Keratinocyte (primary cell): ENCODE data around the gene MYPOP. TPM values are rescaled to one million over a fixed set of nuclear protein-coding genes. Genes with fewer than 3 reads are reported as not detected.

Experiments
- DNase-seq: peaks from one replicate; pipeline ENCODE4 v3.0.0-alpha.2; 2011; ENCODE audit warnings: low read depth, missing footprints, low spot score
- FAIRE-seq: peaks from 2 replicates; lab custom pipeline; 2011; peaks lifted over from hg19 to GRCh38; lab: Jason Lieb, UNC
- H2AFZ ChIP-seq: 2 replicates; pipeline ENCODE4 v1.6.0; 2012; ENCODE audit warnings: low read length, control low read depth, inconsistent platforms; ENCODE audit not compliant: control insufficient read depth
- H3K27ac ChIP-seq: 2 replicates; pipeline ENCODE4 v1.5.1; 2011; ENCODE audit warnings: low read length; ENCODE audit not compliant: control insufficient read depth, insufficient read depth
- H3K27me3 ChIP-seq: 3 replicates; pipeline ENCODE4 v1.6.0; 2011; ENCODE audit warnings: low read length; ENCODE audit not compliant: control insufficient read depth, insufficient read depth; ENCODE audit errors: extremely low read depth
- H3K36me3 ChIP-seq, 2 experiments: 2 replicates in 1 of 2; 3 replicates in 1 of 2; pipeline ENCODE4 v1.5.1; 2011; ENCODE audit warnings: low read length in 2 of 2, mild to moderate bottlenecking in 1 of 2; ENCODE audit not compliant: control insufficient read depth in 2 of 2, insufficient read depth in 2 of 2; ENCODE audit errors: extremely low read depth in 1 of 2
- H3K4me1 ChIP-seq: 3 replicates; pipeline ENCODE4 v1.5.1; 2011; ENCODE audit warnings: low read length; ENCODE audit not compliant: control insufficient read depth, insufficient read depth; ENCODE audit errors: extremely low read depth
- H3K4me2 ChIP-seq: 3 replicates; pipeline ENCODE4 v1.6.0; 2011; ENCODE audit warnings: low read depth, low read length; ENCODE audit not compliant: control insufficient read depth, insufficient read depth; ENCODE audit errors: extremely low read depth
- H3K4me3 ChIP-seq, 3 experiments: fragments of 200-600 bp in 1 of 3; sonication (generic) in 1 of 3; 2 replicates in 2 of 3; 3 replicates in 1 of 3; pipeline ENCODE4 v1.5.1; 2011 to 2016; ENCODE audit warnings: low read length in 3 of 3, mild to moderate bottlenecking in 3 of 3, control low read depth in 2 of 3, inconsistent platforms in 1 of 3, low read depth in 1 of 3, mixed read lengths in 1 of 3, mixed run types in 1 of 3, moderate library complexity in 1 of 3; ENCODE audit not compliant: control insufficient read depth in 2 of 3, insufficient read depth in 2 of 3; ENCODE audit errors: extremely low read depth in 1 of 3
- H3K79me2 ChIP-seq: 2 replicates; pipeline ENCODE4 v1.6.0; 2012; ENCODE audit warnings: low read length; ENCODE audit not compliant: control insufficient read depth, insufficient read depth
- H3K9ac ChIP-seq: 3 replicates; pipeline ENCODE4 v1.6.0; 2011; ENCODE audit warnings: low read length; ENCODE audit not compliant: control insufficient read depth, insufficient read depth; ENCODE audit errors: extremely low read depth
- H3K9me1 ChIP-seq: 3 replicates; pipeline ENCODE4 v1.6.0; 2011; ENCODE audit warnings: low read length; ENCODE audit not compliant: control insufficient read depth, insufficient read depth; ENCODE audit errors: extremely low read depth
- H3K9me3 ChIP-seq: 2 replicates; pipeline ENCODE4 v1.5.1; 2012; ENCODE audit warnings: low read depth, low read length; ENCODE audit not compliant: control insufficient read depth
- H4K20me1 ChIP-seq: 3 replicates; pipeline ENCODE4 v1.6.0; 2011; ENCODE audit warnings: low read length; ENCODE audit not compliant: control insufficient read depth, insufficient read depth; ENCODE audit errors: extremely low read depth
- EZH2 ChIP-seq: IDR thresholded peaks from one replicate; pipeline ENCODE4 v1.6.1; 2012; ENCODE audit warnings: inconsistent platforms, mild to moderate bottlenecking, low read length, moderate library complexity
- dilution Hi-C: fragments of 300-500 bp; cut with MboI; formaldehyde crosslinking; loops from one replicate; pipeline ENCODE4 v1.7.0; 2020; ENCODE audit warnings: low sequenced_read_pairs; ENCODE audit not compliant: extremely low pct_ligation_motif_present
- polyA plus RNA-seq, 5 experiments: library from polyadenylated mRNA; depleted of rRNA in 3 of 5; stranded (reverse) in 3 of 5; stranded (forward) in 1 of 5; unstranded in 1 of 5; fragments of >200 nt; gene quantifications; 1 replicate in 1 of 5; 2 replicates in 3 of 5; 3 replicates in 1 of 5; pipeline versions ENCODE4 v1.2.1 to v1.2.3, GENCODE V29; 2011 to 2012; ENCODE audit warnings: missing spikeins in 2 of 5, low read depth in 1 of 5, low replicate concordance in 1 of 5
- TF ChIP-seq, protein P1 (sequence below), 3 experiments: IDR thresholded peaks in 1 of 3; conservative IDR thresholded peaks in 1 of 3; optimal IDR thresholded peaks in 1 of 3; 2 replicates in 2 of 3; 3 replicates in 1 of 3; pipeline versions ENCODE3 to v1.5.1; 2011; ENCODE audit warnings: low read length in 3 of 3, mild to moderate bottlenecking in 3 of 3, moderate library complexity in 2 of 3, control low read depth in 1 of 3, inconsistent platforms in 1 of 3; ENCODE audit not compliant: insufficient read depth in 2 of 3; ENCODE audit errors: extremely low read depth in 1 of 3

MYPOP gene
- polyA plus RNA-seq, 1 donor (not counting 4 experiments of a cell fraction or from before 2014, with no cell fraction given): 1.3 TPM

- no peak overlapping the region for H3K9ac ChIP-seq
- peaks cover 5% of the 10 kb centered on the region for H3K4me1 ChIP-seq
- peak overlapping the region; percentile 70 for H3K4me2 ChIP-seq
- FAIRE-seq (peak; percentile 88), DNase-seq (peak; percentile 62)
- no peaks in the 10 kb centered on the region for H3K9me3 ChIP-seq
- TF ChIP-seq EZH2: no peak
- TF ChIP-seq, protein P1, sequence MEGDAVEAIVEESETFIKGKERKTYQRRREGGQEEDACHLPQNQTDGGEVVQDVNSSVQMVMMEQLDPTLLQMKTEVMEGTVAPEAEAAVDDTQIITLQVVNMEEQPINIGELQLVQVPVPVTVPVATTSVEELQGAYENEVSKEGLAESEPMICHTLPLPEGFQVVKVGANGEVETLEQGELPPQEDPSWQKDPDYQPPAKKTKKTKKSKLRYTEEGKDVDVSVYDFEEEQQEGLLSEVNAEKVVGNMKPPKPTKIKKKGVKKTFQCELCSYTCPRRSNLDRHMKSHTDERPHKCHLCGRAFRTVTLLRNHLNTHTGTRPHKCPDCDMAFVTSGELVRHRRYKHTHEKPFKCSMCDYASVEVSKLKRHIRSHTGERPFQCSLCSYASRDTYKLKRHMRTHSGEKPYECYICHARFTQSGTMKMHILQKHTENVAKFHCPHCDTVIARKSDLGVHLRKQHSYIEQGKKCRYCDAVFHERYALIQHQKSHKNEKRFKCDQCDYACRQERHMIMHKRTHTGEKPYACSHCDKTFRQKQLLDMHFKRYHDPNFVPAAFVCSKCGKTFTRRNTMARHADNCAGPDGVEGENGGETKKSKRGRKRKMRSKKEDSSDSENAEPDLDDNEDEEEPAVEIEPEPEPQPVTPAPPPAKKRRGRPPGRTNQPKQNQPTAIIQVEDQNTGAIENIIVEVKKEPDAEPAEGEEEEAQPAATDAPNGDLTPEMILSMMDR (optimal IDR thresholded peaks at IDR 0.05 in 1 of 3, IDR thresholded peaks at IDR 0.05 in 1 of 3, conservative IDR thresholded peaks at IDR 0.05 in 1 of 3; ENCODE audit: extremely low read depth in 1 of 3, insufficient read depth in 2 of 3, low read length in 3 of 3): peak in 2 of 3 experiments; percentile 16 to 54
- H3K36me3 ChIP-seq: no peaks in the 10 kb centered on the region
- peak overlapping the region; percentile 40 for H2AFZ ChIP-seq
- dilution Hi-C loops: no loop called here
- H3K79me2 ChIP-seq: no peaks in the 10 kb centered on the region
- H4K20me1 ChIP-seq: no peaks in the 10 kb centered on the region
- no peaks in the 10 kb centered on the region for H3K9me1 ChIP-seq
- H3K27me3 ChIP-seq: no peaks in the 10 kb centered on the region
- H3K4me3 ChIP-seq: peak overlapping the region in 2 of 3 experiments; percentile 34 to 35
- no peak overlapping the region for H3K27ac ChIP-seq
Measured at GRCh38 chr19:45927565-45928261, 25.3 kb upstream of the MYPOP start.

DNA sequence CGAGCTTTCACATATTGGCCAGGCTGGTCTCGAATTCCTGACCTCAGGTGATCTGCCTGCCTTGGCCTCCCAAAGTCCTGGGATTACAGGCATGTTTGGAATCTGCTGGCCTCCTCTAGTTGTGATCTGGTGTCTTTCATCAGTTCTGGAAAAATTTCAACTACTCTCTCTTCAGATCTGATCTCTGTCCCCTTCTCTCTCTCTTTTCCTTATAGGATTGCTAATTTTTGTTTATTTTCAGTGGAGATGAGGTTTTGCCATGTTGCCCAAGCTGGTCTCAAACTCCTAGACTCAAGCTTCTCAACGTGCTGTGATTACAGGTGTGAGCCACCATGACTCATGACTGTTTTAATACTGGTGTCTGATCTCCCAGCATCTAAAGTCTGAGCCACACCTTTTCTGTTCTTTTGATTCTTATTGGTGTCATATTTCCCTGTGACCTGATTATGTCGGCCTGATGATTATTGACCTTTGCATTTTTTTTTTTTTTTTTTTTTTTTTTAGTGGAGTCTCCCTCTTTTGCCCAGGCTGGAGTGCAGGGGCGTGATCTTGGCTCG, 22.6 kb upstream of the MYPOP start:
- no peak for DNase-seq
- no peaks in the 10 kb centered on the region for H3K79me2 ChIP-seq

More for the DNA sequence above, 22.6 kb upstream of the MYPOP start:
- no peaks in the 10 kb centered on the region for H3K36me3 ChIP-seq
- no peak overlapping the region for H3K9ac ChIP-seq
- no peak overlapping the region for H3K27ac ChIP-seq
- no peak for FAIRE-seq
- TF ChIP-seq, protein P1 (optimal IDR thresholded peaks at IDR 0.05 in 1 of 3, IDR thresholded peaks at IDR 0.05 in 1 of 3, conservative IDR thresholded peaks at IDR 0.05 in 1 of 3; ENCODE audit: extremely low read depth in 1 of 3, insufficient read depth in 2 of 3, low read length in 3 of 3): no peak
- TF ChIP-seq EZH2: no peak
- H2AFZ ChIP-seq: no peak overlapping the region
- dilution Hi-C loops: no loop called here
- H3K27me3 ChIP-seq: peaks cover 6% of the 10 kb centered on the region
- H4K20me1 ChIP-seq: no peaks in the 10 kb centered on the region
- no peaks in the 10 kb centered on the region for H3K9me1 ChIP-seq
- peaks cover 5% of the 10 kb centered on the region for H3K4me1 ChIP-seq
- H3K4me3 ChIP-seq: no peak overlapping the region
- H3K4me2 ChIP-seq: no peak overlapping the region
- H3K9me3 ChIP-seq: no peaks in the 10 kb centered on the region
